HUES6 (cell line): ENCODE data around the gene P4HA3.

ENCODE experiments used
- H3K27ac ChIP-seq: 2 replicates; pipeline ENCODE4 v1.7.0; 2013; ENCODE audit warnings: low read depth, mild to moderate bottlenecking, low read length, inconsistent platforms
- H3K27me3 ChIP-seq: 2 replicates; pipeline ENCODE4 v1.6.1; 2013; ENCODE audit warnings: low read length; ENCODE audit not compliant: control insufficient read depth, insufficient read depth
- H3K36me3 ChIP-seq: 2 replicates; pipeline ENCODE4 v1.6.1; 2013; ENCODE audit warnings: low read length; ENCODE audit not compliant: control insufficient read depth, insufficient read depth
- H3K4me1 ChIP-seq: 2 replicates; pipeline ENCODE4 v1.6.1; 2013; ENCODE audit warnings: low read length; ENCODE audit not compliant: control insufficient read depth, insufficient read depth
- H3K4me3 ChIP-seq: 2 replicates; pipeline ENCODE4 v1.5.1; 2013; ENCODE audit warnings: low read depth, low read length
- H3K9ac ChIP-seq: one replicate; pipeline ENCODE4 v1.6.1; 2013; ENCODE audit warnings: mild to moderate bottlenecking, low read length
- H3K9me3 ChIP-seq: 2 replicates; pipeline ENCODE4 v1.6.1; 2013; ENCODE audit warnings: low read depth, low read length; ENCODE audit not compliant: control insufficient read depth, insufficient read depth

P4HA3 gene

DNA sequence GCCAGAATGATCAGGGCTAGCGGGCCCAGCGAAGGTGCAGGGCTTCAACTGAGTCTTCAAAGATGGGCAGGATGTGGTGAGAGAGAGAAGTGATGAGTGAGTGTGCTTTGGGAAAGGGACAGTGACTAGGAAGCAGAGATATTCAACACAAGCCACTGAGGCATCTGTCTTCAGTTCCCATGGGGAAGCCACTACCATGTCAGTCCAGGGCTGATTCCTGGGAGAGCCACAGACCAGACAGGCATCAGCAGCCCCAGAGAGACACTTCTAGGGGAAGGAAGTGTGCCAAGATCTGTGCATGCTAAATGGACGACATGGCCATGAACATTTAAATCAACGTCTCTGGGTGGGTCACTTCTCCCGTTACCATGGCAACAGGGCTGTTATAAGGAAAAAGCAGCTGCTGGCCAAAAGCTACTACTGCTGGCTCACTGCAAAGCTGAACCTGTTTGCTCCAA, 28.5 kb downstream of the P4HA3 start:
- no peaks in the 10 kb centered on the region for H3K4me1 ChIP-seq
- no peak overlapping the region for H3K27ac ChIP-seq
- no peaks in the 10 kb centered on the region for H3K9me3 ChIP-seq
- no peak overlapping the region for H3K4me3 ChIP-seq
- no peaks in the 10 kb centered on the region for H3K36me3 ChIP-seq
- no peak overlapping the region for H3K9ac ChIP-seq
- no peaks in the 10 kb centered on the region for H3K27me3 ChIP-seq

DNA sequence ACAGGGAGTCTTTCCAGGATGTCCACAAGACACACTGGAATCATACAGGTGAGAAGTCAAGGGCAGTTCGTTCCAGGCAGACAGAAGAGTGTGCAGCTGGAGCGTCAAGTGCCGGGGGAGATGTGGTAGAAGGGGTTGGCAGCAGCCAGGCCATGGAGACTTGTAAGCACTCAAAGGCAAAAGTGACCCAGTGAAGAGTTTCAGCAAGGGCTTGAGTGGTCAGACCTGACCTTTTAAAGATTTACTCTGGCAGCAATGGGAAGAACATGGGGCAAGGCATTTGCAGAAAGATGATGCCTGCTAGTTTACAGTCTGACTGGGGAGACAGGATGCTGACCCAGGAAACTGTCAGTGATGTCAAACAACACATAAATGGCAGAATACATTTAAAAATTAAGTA, 29.0 kb downstream of the P4HA3 start:
- Histone ChIP-seq H3K4me3 (no peak overlapping the region), H3K27ac (no peak overlapping the region), H3K4me1 (no peaks in the 10 kb centered on the region), H3K36me3 (no peaks in the 10 kb centered on the region), H3K27me3 (no peaks in the 10 kb centered on the region), H3K9me3 (no peaks in the 10 kb centered on the region), H3K9ac (no peak overlapping the region)

DNA sequence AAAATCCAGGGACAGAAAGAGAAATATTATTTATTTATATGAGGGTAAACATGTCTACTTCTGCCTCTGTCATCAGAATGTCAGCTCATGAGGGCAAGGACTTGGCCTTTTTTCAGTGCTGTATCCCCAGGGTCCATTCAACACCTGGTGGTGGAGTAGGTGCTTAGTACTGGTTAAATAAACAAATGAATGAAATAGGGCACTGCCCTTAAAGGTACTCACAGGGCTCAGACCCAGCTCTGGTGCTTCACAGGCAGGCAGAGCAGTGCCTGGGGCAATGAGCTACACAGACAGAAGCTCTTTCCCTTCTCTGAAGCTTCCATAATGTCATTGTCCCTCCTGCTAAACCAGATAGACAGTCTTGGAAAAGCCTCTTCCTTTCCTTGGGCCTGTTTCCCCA, 30.9 kb downstream of the P4HA3 start:
- no peak overlapping the region for H3K4me3 ChIP-seq
- no peak overlapping the region for H3K9ac ChIP-seq
- no peaks in the 10 kb centered on the region for H3K36me3 ChIP-seq
- no peak overlapping the region for H3K27ac ChIP-seq
- no peaks in the 10 kb centered on the region for H3K27me3 ChIP-seq
- no peaks in the 10 kb centered on the region for H3K4me1 ChIP-seq
- H3K9me3 ChIP-seq, result no peaks in the 10 kb centered on the region

DNA sequence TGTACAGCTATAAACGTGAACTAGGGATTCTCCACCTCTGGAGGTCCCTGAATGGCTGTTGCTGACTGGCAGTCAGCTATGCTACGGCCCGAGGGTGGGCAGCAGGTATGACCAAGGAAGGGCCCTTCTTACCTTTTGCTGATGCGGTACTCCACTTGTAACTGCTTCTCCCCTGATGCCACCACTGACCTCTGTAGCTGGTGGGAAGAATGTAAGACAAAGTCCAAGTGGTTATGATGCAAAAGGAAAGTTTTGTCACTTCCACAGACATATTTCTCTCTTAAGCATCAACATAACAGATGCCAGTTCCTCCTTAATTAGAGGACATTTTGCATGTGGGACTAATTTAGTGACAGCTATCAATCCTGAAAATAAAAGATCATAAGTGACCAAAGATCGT, 32.2 kb downstream of the P4HA3 start:
- H3K4me1 ChIP-seq, result no peaks in the 10 kb centered on the region

DNA sequence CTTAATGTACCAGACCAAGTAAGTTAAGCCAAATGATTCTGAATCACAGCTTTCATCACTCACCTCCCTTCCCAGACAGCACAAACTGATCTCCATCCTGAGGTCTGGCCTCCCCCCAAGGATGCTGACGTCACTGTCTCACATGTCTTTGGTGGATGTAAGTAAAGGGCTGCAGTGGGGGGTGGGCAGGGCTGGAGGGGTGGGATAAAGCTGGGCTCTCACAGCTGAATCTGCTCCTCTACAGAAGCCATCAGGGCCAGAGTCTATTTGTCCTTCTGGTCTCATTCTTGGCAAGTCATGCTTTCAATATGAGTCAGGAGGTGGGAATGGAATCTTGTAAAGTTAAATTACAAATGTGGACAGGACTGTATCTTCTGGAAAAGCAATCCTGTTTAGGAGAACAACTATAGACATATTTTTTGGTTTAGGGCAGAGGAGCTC, 32.7 kb downstream of the P4HA3 start:
- no peaks in the 10 kb centered on the region for H3K36me3 ChIP-seq
- no peak overlapping the region for H3K4me3 ChIP-seq
- no peaks in the 10 kb centered on the region for H3K4me1 ChIP-seq
- no peak overlapping the region for H3K9ac ChIP-seq
- H3K9me3 ChIP-seq, result no peaks in the 10 kb centered on the region
- H3K27me3 ChIP-seq, result no peaks in the 10 kb centered on the region
- H3K27ac ChIP-seq, result no peak overlapping the region

More for the DNA sequence above, 32.2 kb downstream of the P4HA3 start:
- Histone ChIP-seq H3K27me3 (no peaks in the 10 kb centered on the region), H3K9ac (no peak overlapping the region), H3K9me3 (no peaks in the 10 kb centered on the region), H3K27ac (no peak overlapping the region), H3K4me3 (no peak overlapping the region), H3K36me3 (no peaks in the 10 kb centered on the region)

DNA sequence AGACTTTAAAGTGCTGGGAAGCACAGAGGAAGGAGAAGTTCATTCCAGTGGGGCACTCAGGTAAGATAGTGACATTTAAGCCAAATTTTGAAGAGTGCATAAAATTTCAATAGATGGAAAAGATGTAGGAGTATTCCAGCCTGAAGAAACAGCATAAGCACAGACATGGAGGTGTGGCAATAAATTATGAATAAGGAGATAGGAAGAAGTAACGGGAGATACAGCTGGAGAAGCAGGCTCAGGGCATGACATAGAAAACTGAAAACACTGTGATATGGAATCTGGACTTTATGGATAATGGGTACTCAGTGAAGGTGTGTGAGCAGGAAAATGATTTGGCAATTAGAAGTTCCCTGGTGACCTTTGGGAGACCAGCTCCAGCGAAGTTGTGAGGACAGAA, 33.3 kb downstream of the P4HA3 start:
- no peaks in the 10 kb centered on the region for H3K9me3 ChIP-seq
- H3K9ac ChIP-seq, result no peak overlapping the region
- no peaks in the 10 kb centered on the region for H3K36me3 ChIP-seq
- H3K4me3 ChIP-seq, result no peak overlapping the region
- no peaks in the 10 kb centered on the region for H3K27me3 ChIP-seq
- no peaks in the 10 kb centered on the region for H3K4me1 ChIP-seq
- no peak overlapping the region for H3K27ac ChIP-seq

DNA sequence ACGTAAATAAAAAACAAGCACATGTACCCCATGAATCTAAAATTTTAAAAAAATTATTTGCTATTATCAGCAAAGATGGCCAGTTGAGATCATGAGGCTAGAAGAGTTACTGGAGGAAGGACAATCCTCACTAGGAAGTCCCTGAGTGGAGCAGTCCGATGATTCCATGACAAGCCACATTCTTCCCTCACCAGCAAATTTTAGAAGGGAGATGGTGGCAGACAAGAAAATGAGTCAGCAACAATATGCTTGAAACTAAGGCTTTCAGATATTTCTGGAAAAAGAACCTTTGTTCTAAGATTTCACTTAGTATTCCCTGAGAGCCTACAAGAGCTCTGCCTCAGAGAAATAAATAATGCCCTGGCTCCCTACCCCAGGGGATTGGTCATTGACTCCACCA, 34.9 kb downstream of the P4HA3 start:
- Histone ChIP-seq H3K4me3 (no peak overlapping the region), H3K9ac (no peak overlapping the region), H3K36me3 (no peaks in the 10 kb centered on the region), H3K27ac (no peak overlapping the region), H3K27me3 (no peaks in the 10 kb centered on the region), H3K4me1 (no peaks in the 10 kb centered on the region), H3K9me3 (no peaks in the 10 kb centered on the region)

DNA sequence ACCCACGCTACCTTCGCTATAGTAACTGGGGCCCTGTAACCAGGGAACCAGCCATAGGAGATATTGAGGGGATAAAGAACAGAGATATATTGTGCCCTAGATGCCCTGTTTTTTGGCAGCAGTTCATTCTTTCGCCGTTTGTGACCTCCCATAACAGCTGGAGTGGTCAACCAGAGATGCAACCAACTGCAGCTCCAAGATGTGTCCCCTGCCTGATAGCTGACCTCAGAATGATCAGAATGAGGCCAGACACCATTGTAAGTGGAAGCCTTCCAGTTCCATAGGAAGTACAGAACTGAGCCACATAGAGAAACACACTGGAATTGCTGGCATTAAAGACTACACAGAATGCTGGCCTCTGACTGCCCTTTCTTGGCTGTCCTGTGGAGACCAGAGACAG, 39.2 kb downstream of the P4HA3 start:
- Histone ChIP-seq H3K27me3 (no peaks in the 10 kb centered on the region), H3K27ac (no peak overlapping the region), H3K9ac (no peak overlapping the region), H3K36me3 (no peaks in the 10 kb centered on the region), H3K4me3 (no peak overlapping the region), H3K9me3 (no peaks in the 10 kb centered on the region), H3K4me1 (no peaks in the 10 kb centered on the region)

DNA sequence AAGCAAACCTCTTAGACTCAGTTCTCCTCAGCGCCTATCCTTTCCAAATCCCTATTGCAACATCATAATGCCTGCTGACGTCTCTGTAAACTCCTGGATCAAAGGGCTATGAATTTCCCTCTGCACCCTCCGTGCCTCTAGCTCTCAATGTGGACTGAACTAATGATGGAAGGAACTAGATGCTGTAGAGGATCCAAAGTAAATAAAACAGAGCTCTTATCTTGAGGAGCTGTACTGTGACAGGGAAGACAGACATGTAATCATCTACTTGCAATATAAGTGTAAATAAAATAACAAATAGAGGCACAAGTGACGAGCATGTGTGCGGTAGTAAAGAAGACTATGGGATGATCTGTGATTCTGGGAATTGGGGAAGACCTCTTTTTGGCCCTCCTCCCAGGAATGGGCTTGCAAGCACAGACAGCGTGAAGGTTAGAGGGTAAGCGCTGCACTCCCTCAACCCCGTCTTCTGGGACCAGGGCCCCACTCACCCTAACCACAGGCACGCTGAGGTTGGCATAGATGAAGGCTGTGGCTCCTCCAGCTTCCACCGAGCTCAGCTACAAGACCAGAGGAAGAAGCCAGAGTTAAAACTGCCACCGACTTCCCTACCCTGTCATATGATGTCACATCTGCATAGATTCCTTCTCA, 42.2 kb downstream of the P4HA3 start:
- H3K4me1 ChIP-seq, result no peaks in the 10 kb centered on the region
- H3K36me3 ChIP-seq, result no peaks in the 10 kb centered on the region
- H3K4me3 ChIP-seq, result no peak overlapping the region
- no peaks in the 10 kb centered on the region for H3K27me3 ChIP-seq
- H3K9ac ChIP-seq, result no peak overlapping the region
- H3K9me3 ChIP-seq, result no peaks in the 10 kb centered on the region
- H3K27ac ChIP-seq, result no peak overlapping the region

DNA sequence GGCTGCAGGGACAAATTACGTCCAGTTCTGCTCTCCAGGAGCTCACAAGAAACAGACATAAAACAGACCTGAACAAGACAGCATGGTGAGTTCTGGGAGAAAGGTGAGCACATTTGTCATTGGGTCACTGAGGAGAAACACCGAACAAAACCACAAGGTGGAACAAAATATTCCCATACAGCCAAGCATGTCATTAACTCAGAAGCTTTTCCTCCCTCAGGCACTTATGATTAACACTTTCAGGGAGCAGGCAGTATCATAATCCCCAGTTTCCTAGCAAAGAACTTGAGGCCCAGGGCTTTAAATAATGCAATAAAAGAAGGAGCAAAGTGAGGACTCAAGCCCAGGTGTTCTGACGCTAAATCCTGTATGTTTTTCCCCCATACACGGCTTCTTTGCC, 43.0 kb downstream of the P4HA3 start:
- Histone ChIP-seq H3K9me3 (no peaks in the 10 kb centered on the region), H3K9ac (no peak overlapping the region), H3K4me1 (no peaks in the 10 kb centered on the region), H3K27ac (no peak overlapping the region), H3K4me3 (no peak overlapping the region), H3K36me3 (no peaks in the 10 kb centered on the region), H3K27me3 (no peaks in the 10 kb centered on the region)

DNA sequence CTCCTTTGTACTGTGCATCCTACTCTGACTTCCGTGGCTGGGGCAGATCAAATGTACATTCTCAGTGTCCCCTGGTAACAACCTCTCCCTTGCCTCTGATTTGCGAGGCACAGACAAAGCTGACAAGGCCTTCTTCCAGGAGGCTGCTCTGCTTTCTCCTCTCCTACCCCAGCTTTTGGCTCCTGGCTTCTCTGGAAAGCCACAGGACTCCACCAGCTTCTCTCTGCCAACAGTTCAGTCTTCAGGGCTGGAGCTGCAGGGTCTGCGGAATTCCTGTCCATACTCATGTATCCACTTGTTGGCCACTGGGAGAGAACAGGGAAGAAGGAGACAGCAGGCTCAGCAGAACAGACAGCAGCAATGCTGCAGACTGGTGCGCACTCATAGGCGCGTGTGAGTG, 44.4 kb downstream of the P4HA3 start:
- H3K27ac ChIP-seq, result no peak overlapping the region
- no peaks in the 10 kb centered on the region for H3K36me3 ChIP-seq
- H3K4me1 ChIP-seq, result no peaks in the 10 kb centered on the region
- H3K27me3 ChIP-seq, result no peaks in the 10 kb centered on the region
- no peak overlapping the region for H3K9ac ChIP-seq
- H3K4me3 ChIP-seq, result no peak overlapping the region
- no peaks in the 10 kb centered on the region for H3K9me3 ChIP-seq

DNA sequence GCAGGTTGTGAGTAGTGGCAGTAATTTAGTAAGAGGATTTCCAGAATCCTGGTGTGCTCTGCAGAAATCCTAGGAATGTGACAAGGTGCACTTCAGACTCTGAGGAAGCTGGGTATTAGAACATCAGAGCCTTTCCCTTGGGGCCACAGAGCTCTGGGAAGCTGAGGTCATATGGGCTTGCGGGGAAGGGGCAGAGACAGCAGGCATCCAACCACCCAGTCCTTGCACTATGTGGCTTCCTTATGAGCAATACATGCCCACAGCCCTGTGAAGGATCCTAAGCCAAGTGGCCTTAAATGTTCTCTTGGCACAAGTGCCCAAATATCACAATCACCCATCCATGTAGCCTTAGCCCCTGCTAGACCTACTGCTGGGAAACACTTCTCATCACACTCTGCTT, 46.2 kb downstream of the P4HA3 start:
- H3K27ac ChIP-seq, result no peak overlapping the region
- H3K4me3 ChIP-seq, result no peak overlapping the region
- no peaks in the 10 kb centered on the region for H3K36me3 ChIP-seq
- 0 out of 2 replicates have a peak, but pooled peaks cover 6% of the 10 kb centered on the region for H3K9me3 ChIP-seq
- no peak overlapping the region for H3K9ac ChIP-seq
- H3K27me3 ChIP-seq, result no peaks in the 10 kb centered on the region
- H3K4me1 ChIP-seq, result no peaks in the 10 kb centered on the region
